ENCODE measurements around the gene LYL1.

The LYL1 gene

DNA sequence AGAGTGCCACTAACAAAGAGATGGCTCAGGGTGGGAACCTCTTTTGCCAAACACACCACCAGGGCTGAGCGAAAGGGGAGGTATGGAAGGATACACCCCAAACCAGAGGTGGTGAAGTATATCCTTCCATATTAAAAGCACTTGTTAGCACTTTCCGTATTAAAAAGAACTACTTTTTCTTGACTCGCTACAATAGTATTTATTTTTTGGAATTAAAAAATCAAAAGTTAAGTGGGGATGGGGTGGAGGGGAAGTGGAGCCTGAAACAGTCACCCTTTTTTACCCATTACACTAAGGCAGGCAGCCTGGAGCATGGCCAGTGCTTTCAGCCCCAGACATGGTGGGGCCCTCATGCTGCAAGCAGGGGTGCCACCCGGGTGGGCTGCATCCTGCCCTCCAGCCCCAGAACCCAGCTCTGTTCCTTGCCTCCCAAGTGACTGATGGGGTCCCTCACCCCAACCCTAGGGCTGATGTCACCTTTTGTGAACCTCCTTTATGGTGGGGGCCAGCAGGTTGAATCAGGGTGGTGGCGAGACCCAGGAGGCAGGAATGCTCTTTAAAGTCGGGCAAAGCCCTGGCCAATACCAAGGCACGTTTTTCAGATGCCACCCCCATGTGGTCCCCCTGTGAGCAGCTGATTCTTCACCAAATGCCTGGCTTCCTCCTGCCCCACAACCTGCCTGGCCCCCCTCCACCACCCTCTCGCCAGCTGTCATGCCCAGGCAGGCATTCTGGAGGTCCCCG, 31.0 kb downstream of the LYL1 start:
- DNase-seq, result no peak

DNA sequence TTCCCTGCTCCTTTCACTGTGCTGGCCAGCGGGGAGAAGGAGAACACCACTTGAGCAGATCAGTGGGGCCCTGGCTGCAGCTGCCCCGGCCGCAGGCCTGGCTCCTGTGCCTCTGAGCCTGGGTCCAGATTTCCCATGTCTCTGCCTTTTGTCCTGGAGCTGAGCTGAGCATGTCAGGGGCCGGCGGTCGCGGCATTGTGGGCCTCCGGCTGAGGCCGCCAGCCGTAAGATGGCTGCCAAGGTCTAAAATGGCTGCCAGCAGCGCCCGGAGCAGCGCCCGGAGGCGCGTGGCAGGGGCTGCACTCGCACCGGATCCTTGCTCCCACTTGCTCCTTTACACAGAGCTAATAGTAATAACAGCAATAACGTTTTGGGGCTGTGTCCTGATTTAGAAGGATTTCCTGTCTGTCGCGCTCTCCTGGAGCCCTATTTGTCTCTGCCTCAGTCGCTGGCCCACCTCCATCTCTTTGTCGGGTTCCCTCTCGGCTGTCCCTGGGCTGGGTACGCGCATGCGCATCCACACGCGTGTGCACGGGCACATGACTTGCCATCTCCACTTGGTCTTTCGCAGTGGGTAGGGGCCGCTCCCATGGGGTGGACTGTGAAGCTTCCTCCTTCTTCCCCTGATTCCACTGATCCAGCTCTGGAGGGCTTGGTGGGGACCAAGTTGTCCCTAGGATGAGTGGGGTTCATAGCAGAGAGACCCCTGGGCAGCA, 32.1 kb downstream of the LYL1 start:
- DNase-seq, result no peak

DNA sequence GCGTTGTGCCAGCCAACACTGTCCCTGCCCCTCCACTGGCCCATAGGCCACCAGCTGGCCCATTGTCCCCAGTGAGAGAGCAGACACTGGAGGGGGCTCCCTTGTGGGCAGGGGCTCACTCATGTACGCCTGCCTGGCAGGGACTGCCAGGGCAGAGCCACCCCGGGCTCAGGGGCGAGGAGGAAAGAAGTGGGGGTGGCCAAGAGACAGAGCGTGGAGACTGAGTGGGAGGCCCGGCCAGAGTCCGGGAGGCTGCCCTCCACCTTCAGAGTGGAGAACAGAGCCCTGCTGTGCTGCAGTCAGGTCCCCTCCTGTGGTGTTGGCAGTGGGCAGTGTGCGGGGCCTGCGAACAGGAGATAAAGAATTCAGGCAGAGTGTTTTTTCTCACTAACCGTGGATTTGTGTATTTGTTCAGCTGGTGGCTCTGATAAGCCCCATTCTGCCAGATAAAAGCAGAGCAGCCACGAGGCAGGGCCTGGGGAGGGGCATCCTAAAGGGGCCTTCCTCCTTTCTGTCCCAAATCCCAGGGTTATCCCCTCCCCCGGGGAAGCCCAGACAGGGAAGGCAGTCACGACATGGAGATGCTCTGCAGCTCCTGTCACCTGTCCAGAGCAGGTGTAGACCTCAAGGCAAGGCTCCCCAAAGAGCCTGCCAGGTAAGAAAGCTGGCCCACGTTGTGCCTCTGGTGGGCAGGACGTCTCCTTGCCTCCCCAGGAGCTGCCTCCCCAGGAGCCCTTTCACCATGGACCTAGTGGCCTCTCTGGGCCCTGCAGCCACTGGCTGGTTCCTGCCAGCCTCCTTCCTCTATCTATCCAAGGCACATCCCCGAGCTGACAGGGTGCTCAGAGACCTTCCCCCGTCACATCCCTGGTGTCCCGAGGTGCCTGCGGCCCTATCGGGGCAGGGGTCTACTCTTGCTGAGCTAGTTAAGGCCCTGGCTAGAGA, 33.0 kb downstream of the LYL1 start:
- no peak for DNase-seq

DNA sequence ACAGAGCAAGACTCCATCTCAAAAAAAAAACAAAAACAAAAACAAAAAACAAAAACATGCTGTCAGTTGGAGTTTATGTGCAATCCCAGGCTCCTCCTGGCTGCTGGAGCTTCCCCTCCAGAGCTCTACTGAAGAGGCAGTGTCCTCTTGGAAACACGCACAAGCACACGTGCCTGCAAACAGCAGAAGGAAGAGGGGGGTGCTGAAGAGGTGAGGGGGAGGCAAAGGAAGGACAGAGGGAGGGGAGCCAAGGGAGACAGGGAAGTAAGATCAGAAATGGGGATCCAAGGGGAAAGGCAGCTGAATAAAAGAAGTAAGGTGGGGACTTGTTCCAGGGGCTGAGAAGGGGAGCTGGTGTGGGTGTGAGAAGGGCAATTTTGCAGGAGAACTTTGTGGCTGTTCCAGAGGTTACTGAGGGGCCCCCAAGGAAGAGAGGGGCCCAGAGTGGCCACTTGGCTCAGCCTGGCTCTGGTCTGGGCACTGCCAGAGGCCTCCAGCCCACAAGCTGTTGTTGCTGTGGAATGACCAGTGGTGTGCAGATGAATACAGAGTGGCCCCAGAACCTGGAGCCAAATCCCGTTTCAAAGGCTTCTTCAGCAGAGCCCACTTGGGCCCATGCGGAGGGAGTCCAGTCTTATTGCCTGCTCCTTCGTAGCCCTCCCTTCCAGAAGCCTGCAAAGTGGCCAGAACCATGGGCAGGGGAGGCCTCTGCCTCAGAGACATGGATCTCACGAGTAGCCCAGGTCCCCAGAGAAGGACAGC, 34.4 kb downstream of the LYL1 start:
- no peak for DNase-seq

DNA sequence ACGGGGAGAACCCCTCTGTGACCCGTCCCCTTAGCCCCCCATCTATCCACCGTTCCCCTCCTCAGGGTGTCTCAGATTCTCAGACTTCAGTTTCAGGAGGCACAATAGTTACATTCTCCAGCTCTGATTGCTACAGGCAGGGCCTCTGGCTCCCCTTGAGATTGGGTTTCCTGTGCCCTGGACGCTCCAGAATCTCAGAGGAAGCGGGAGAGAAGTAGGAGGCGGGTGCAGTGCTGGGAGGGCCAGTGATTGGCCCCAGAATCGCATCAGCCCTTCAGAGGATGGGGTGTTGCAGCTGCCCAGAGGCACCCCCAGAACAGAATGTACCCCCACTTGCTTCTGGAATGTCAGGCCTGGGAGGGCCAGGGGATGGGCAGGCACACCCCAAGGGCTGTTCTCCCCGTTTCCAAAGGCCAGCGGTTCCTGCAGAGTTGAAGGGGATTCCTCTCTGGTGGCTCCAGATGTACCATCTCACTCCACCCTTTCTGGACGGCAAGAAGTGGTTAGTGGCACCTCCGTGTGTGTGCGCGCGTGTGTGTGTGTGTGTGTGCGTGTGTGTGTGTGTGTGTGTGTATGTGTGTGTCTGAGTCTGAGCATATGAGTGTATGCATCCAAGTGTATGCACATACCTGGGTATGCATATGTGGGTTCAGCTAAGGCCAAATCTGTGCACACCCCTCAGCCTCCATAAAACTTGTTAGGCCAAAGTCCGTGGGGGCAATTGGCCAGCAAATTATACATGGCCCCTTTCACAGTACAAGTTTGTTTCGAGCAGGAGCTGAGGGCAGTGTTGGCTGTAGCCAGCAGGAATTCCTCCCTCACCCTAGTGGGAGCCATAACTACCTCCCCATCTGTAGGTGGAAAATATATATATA, 35.5 kb downstream of the LYL1 start:
- DNase-seq, result no peak

DNA sequence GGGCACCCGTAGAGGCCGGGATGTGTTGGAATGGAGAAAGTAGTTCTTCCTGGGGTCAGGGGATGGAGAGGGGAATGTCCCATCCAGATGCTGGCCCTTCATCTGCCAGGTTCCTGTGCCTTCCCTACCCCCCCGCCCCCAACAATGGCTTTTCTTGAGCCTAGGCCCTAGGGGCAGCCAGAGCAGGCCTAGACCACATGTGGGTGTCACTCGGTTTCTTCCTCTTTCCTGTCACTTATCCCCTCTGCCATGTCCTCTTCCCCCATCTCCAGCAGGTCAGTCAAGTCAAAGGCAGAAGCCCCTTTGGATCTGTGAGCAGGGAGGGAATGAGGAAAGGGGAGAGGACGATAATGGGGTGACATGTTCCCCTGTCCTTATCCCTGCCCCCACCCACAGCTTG, 36.4 kb downstream of the LYL1 start:
- DNase-seq, result no peak

DNA sequence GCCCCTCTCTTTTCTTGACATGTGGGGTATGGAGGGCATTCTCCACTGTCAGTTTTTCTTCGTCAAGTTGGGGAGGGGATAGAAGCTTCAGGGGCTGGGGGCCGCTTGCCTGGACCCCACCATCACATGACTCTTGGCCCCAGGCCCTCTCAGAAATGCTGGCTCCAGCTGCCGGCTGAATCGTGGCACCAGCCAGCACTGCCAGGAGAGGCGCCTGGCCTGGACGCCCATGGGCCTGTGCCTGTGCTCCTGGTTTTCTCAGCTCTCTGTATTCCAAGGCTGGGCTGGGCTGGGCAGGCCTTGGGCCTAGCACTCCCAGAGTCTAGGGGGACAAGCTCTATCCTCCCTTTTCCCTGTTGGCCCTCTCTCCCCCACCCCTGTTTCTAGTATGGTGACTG, 38.6 kb downstream of the LYL1 start:
- DNase-seq, result no peak

DNA sequence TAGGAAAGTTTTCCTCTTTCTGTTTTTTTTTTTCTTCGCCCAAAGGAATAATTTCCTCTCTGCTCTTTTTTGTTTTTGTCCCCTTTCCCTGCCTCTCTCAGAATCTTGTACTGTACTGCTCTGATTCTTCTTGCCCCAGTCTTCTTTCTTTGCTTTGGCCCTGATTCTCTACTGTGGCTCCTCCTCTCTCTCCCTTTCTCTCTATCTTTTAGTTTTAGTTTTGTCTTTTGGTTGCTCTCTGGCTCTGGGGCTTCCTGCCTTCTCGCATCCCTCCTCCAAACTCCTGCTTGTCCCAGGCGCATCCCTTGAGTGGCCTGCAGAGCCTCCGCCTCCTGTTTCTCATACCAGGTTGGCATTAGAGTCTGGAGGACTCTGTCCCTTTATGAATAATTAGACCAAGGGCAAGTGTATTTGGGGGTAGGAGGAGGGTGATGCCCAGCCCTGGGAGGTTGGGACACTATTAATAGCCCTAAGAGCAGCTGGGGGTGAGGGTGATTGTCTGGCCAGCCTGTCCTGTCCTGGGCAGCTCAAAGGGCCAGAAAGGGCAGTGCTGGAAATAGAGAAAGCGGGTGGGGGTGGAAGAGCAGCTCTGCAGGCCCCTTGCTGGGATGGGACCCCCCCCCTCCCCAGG, 39.1 kb downstream of the LYL1 start:
- no peak for DNase-seq

DNA sequence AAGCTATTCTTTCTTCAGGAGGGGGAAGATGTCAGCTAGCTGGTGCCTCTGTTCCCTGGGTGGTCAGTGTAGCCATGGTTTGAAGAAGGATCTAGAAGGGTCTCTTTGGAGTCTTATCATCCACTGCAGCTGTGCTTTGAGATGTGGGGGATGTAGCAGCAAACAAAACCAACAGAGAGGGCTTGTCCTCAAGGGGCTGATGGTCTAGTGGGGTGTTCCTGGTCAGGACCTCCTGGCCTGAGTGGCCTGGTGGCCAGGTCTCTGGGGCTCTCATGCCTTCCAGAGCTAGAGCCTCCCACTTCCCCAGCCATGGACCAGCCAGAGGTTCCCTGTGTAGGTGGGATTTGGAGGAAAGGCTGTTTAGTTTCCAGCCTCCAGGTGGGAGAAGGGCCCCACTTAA, 40.3 kb downstream of the LYL1 start:
- DNase-seq, result no peak

DNA sequence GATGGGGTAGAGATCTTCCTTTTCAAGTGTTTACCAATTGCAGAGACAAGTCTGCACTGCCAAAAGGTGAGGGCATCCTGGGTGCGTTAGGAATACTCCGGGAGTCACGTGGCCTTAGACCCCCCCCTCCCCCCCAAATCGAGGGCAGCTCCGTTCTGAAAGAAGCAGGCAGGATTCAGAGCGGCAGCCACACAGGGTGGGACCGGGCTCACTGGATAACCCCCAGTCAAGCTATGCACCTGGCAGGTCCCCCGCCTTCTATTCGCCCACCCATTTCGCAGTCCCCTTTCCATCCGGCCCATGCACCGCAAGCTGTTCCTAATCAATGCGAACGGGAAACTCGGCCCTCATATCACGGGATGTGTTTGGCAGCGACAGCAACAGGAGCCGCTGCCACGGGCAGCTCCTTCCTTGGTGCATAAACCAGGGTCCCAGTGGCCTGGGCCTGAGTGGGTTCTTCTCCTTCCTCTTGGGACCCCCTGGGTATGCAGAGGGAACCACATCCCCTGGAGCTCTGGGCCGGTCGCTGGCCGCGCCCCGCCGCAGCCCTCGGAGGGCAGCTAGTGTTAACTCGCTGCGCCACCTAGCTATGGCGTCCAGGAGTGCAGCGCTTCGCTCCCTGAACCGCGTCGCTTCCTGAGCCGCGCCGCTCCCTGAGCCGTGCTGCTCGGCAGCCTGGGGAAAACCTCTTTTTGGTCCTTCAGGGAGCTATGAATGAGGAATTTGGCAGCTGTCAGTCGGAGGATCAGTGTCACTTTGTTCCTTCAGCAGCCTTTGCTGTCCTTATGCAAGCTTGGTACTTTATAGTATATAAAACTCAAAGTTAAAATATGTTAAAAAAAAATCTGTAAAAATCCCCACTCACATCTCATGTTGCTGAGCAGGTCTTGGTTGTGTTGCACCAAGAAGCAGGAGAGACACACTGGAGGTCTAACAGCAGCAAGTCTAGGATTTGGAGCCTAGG, 41.4 kb downstream of the LYL1 start:
- DNase-seq, result peak; percentile 87

DNA sequence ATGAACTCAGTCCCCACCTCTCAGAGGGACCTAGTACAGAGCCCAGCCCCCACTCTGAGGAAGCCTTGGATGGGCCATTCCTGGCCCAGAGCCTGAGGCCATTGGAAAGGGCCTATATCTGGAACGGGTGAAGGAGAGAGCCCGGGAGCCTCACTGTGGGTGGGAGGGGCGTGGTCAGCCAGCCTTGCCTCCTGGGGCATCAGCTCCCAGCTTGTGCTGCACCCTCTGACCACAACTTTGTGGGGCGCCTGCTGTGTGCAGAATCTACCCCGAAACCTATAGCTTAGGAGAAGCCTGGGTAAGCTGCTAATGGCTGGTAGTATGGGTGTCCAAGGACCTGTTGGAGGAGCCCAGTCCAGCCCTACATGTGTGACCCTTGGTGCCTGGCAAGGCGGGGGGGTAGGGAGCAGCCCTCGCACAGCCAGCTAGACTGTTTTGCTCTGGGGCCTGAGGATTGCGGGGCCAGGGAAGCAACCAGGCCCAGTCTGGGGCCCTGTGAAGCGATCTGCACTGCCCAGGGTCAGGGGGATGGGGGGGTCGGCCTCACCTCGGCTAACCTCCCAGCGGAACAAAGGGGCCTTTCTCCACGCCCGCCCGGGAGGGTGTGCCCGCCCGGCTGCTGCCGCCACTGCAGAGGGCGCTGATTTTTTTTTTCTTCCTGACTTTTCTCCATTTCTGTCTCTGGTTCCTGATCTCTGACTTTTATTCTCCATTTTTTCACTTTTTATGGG, 42.3 kb downstream of the LYL1 start:
- no peak for DNase-seq

DNA sequence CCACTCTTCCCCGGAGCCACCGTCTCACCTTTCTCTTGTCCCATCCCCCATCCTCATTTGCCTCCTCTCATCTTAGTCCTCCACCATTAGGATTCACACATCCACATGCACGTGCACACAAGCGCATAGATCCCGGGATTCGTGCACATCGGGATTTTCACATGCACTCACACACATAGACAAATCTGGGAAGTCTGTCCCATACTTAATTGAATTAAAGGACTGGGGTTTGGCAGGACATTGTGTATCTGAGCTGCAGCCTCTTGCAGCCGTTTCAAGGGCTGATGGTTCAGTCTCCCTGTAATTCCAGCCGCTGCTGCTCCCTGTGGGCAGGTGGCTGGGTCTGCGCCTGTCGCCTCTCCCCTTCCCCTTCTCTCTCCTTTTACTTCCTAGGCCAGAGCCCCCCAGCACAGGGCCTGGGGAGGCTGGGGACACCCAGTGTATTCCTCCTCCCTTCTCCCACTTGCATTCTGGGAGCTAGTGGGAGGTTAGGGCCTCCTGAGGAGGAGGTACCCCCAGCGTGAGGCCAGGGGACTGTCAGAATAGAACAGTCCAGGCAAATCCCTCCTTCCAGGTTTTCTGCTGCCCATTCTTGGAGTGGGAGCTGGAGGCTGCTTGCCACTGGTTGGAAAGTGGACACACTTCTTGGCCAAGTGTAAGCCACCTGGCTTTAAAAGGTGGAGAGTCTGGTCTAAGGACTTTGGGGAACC, 43.6 kb downstream of the LYL1 start:
- no peak for DNase-seq

DNA sequence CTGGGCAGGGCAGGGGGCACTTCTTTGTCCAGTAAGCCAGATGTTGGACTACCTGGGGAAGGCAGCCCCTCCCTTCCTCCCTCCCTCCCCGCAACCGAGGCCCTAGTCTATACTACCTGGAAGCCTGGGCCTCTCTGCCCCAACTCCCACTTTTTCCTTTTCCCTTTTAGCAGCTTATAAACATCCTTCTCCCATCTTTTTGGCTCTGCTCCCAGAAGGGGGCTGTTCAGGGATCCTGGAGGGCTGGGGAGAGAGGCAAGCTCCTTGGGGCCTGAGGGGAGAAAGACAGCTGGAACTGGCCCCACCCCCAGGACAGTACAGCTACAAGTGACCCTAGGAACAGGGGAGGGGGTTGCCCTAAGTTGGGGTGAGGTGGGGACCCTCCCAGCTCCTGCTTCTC, 44.9 kb downstream of the LYL1 start:
- DNase-seq, result no peak

DNA sequence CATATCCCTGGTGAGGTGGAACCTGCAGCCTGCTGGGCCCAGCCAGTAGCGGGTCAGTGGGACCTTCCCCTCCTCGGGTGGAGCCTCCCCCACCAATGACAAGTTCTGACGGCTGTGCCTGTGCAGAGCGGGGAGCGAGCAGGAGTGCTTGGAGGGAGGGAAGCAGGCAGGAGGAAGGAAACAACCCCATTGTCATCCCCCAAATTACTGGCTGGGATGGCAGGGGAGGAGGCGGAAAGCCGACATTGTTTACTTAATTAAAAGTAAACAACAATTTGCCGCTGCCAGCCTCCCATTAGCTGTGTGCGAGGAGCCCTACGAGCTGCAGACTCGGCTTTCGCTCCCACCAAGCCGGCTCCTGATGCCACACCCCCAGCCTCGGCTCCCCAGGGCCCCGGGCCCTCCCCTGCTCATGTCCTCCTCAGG, 45.5 kb downstream of the LYL1 start:
- DNase-seq, result no peak

DNA sequence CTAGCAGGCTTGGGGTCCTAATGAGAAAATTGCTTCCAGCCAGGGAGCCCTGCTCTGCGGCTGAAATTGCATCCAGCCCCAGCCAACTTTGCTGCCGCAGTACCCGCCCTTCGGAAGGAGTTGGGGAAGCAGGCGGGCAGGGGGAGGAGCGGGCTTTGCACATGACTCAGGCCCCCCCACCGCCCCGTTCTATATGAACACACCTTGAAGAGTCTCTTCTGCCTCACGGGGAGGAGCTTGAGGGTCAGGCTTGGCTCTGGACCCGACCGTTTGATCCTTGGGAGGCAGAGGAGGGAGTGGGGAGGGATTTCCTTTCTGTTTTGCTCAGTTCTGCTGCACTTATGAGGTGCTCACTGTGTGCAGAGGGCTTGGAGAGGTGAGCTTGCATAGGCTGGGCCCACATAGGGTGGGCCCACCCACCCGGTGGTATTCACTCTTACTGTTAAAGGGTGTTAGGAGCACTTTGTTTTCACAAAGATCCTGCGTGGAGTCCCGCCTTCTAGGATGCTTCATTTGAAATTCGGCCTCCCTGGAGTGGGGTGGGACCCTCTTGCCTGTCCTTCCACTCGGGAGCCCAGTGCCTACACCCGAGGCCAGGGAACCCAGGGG, 46.5 kb downstream of the LYL1 start:
- DNase-seq, result no peak

DNA sequence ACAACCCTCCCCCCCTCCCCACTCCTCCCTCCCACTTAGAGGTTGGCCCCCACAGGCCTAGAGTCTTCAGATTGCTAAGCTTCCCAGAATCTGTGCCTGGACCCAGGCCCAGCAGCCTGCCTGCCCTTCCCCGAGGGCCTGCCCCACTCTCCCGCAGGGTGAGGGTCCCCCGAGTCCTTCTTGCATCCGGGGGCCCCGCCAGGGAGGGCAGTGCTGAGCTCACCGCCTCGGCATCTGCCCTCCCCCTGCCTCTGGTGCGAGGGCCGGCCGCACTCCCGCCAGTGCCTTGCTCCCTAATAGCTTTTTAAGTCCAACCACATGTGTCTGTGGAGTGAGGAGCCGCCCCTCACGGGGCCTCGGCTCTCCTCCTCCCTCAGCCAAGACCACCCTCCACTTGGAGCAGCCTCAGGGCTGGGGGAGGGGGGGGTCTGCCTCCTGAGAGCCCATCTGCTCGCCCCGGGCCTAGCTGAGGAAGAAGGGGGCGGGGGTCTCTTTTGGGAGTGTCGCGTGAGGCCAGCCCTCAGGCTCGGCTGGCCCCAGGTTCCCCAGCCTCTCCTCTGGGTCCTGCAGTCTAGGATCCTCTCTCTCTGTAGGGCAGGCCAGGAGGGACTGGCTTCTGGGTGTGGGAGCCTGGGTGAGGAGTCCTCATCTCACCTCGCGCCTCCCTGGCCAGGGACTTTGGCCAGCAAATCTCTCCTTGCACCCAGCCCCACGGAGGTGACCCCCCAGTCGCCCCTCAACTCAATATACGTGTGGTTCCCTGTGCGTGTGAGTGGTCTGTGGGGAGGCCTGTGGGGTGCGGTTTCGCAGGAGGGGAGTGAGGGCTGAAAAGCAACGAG, 47.2 kb downstream of the LYL1 start:
- DNase-seq, result no peak

DNA sequence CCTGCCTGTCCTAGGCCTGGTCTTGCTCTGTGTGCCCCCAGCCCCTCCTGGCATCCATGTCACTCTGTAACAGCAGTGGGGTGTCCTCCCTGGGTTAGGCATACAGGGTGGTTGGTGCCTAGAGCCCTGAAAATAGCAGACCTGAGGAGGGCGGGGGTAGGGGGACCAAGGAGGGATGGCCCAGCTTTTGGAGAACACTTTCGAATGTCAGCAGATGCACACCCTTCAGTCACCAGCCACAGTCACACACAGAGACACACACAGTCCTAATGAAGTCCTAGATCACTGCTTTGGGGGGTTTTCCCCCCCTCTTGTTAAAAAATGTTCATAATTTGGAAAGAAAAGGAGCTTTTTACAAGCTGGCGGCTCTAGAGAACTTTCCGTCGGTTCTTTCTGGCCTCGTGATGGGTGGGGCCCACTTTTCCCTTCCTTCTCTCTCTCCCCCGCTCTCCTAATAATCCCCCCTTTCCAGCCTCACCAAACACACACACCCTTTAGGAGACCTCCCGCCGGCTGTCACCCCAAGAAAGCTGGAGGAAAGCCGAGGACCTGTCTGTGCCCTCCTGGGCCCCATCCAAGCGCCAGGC, 47.9 kb downstream of the LYL1 start:
- no peak for DNase-seq

Measured in activated CD4-positive, alpha-beta T cell treated with anti-CD3 and anti-CD28 coated beads for 48 hours (primary cell).